GM12874 (cell line): ENCODE results near the gene OVCH2.

Source experiments
- CTCF ChIP-seq: IDR thresholded peaks from 2 replicates; pipeline ENCODE4 v1.5.1; 2011; ENCODE audit warnings: low read depth, mild to moderate bottlenecking, control low read depth, low read length, moderate library complexity; ENCODE audit not compliant: insufficient read depth

Gene OVCH2

DNA sequence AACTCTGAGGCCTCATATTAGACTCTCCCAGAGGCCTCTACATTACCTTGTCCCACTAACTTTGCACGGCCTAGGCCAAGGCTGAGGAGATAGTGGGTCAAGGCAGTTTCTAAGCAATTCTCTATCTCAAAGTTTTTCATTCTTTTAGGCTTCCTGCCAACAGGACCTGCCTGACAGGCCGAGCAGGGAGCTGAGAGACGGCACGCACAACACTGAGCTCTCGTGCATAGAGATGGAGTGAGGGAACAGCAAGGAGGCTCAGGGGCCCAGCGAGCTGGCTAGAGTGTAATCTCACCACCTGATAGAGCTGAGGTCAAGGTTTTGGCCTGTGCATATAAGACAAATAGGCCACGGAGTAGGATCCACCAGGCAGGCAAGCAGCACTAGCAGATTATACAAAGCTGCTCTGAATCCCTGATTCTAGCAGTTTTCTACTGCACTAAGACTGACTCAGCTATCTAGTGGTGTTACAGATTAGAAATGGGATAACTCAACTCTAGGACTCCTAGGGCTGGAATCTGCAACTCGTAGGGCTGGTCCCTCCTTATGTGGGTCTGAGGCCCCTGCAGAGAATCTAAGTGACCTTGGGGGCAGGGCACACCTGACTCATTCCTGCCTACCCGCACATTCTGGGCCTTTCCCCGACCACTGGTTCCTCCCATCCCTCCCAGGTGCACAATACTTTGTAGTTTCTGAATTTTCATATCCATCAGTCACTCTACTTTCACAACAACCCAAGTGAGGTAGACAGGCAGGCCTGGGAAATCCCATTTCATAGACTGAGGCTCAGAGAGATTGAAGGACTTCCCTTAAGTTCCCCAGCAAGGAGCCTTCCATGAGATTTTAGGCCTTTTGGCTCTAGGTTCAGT, 34.7 kb downstream of the OVCH2 start:
- no peak for TF ChIP-seq CTCF

DNA sequence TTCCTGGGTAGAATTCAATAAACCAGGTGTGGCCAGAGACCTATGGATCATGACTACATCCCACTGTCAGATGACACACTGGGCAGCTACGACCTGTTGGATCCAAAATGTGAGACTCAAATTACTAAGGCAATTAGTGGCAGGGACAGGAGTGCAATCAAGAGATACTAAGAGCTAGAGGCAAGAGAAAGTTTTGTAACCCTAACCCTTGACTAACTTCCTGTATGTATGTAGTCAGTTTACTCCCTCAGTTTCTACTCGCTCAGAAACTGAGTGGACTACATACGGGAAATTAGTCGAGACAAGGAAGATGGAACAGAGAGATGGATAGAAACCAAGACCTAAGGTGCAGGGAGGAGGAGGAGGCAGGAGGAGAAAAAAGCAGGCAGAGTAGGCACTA, 35.6 kb downstream of the OVCH2 start:
- TF ChIP-seq CTCF: no peak

- TF ChIP-seq CTCF: no peak
Observed at GRCh38 chr11:7668911-7669310, 37.4 kb downstream of the OVCH2 start.

DNA sequence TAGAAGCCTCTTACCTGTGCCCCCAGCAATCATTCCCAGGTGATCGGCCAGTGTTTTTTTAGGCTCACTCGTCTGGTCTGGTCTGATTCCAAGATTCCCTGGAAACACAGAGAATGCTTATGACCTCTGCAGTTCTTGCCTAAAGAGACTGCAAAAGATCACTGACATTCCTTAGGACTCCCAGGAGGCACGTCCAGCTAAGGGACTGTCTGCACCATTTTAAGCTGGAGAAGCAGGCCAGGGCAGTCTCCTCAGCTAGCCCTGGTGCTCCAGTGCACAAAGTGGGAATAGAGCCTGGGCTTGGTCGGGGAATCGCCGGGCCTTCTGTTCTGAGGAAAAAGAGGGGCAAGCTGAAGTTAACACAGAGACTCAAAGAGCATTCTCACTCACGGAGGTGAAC, 37.8 kb downstream of the OVCH2 start:
- no peak for TF ChIP-seq CTCF

- TF ChIP-seq CTCF: no peak
Observed at GRCh38 chr11:7667460-7667859, 38.8 kb downstream of the OVCH2 start.

GRCh38 chr11:7666292-7666866, 39.9 kb downstream of the OVCH2 start:
- no peak for TF ChIP-seq CTCF

- peak; percentile 97 for TF ChIP-seq CTCF
Observed at GRCh38 chr11:7665473-7666291, 40.6 kb downstream of the OVCH2 start.
